ENCODE data around the gene MED16.
A peak's percentile ranks its signal among the peaks of the same experiment; 100 is the strongest.
"Not testable (repeated sequence)": the region's sequence is repeated elsewhere in the genome, so short reads cannot be mapped to it uniquely, and the experiment has no call there.

The MED16 gene

DNA sequence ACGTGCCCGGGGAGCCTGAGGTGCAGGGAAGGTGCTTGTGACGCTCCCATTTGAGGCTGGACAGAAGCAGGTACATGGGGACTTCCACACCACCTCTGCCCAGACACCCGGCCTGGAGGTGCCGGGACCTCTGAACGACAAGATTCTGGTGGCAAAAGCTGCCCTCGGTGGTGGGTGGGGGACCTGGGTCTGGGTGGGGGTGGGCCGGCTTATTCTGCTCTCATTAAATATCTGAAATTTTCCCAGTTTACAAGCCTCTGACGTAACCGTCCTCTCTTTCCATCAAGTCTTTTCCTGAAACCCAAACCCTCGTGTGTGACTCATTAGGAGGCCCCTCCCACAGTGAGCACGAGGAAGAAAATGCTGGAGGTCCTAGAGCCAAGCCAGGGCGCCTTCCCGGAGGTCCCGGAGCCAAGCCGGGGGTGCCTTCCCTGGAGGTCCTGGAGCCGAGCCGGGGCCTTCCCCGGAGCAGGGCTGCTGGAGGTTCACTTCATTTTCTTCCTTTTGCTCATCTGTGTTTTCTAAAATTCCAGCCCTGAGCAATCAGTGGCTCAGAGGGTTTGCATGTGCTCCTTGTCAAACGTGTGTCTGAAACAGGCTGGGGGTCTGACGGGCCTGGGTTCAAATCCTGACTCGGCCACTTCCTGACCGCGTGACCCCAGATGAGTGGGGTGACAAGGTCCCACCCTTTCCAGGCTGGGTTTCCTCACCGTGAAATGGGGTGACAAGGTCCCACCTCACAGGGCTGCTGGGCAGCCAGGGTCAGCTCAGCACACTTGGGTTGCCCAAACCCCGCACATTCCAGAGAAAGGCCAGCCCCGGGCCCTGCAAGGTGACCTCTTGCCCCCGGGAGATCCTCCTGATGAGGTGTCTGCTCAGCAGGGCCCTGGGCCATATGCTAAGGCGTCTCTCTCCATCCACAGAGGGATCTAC is 23.5 kb downstream of the MED16 start:
- no peak for DNase-seq

DNA sequence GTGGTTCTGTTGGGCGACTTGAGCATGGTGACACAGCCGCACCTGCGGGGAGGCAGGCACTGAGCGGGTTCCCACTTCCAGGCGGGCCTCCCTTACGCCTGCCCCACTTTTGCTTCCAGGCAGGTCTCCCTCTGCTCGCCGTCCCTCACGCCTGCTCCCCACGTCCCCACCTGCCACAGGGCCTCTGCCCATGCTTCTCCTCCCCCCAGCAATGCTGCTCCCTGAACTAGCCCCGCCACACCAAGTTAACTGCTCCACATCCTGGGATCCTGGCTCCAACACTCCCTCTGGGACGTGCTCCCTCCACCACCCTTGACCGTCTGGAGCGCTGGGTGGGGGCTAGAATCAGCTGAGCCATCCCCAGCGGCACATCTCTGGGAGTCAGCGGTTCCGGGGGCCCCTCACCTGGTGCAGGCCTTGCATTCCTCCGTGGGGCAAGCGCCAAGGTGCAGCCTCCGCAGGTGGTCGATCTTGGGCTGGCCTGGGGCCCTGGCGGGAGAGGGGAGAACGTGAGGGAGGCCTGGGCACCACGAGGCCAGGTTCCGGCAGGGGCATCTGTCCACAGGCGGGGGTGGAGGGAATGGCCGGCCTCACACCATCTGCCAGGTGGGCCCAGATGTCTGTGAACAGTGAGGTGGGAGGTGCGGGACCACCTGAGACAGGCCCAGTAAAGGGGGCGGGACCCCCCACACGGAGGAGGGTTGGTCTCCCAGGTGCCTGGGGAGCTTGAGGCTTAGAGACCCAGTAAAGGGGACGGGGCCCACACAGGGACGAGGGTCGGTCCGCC is 24.3 kb downstream of the MED16 start:
- DNase-seq: no peak

DNA sequence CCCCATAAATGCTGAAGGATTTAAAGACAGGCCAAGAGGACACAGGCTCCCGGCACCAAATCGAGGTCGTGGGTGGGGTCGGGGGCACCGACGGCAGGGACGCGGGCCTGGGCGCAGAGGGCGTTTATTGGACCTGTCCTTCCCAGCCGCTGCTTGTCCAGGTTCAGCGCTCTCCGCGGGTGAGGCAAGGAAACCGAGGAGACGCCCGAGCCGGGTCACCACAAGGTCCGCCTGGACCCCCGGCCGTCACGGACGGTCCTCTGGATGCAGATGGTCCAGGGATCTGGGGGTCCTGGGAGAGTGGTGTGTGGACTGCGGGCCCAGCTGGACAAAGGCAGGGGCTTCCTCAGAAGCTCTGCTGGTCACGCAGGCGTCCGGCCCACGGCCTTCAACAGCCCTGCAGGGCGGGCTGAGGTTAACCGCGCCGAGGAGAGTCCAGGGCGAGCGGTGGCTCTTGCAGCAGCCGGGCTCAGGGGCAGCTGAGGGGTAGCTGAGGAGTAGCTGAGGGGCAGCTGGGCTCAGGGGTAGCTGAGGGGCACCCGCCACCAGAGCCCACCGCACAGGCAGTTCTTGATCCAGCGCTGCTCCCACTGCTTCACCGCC is 25.0 kb downstream of the MED16 start:
- no peak for DNase-seq

DNA sequence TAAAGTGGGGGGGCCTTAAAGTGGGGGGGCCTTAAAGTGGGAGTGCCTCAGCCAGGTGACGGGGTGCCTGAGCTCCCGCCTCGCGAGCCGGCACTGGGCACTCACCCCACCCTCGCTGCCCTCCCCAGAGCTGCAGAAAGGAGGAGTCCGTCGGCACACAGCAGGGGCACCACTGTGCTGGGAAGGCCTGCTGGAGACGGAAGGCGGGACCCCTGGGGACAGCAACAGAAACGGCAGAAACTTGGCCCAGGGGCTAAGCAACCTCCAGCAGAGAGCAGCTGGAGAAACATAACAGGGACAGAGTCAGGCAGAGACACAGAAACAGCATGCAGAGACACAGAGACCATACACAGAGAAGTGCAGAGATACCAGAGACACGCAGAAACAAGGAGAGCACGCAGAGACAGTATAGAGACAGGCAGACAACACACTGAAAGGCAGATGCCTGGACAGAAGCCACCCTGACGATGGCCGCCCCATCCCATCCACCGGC is 25.6 kb downstream of the MED16 start:
- peak; percentile 33 for DNase-seq

DNA sequence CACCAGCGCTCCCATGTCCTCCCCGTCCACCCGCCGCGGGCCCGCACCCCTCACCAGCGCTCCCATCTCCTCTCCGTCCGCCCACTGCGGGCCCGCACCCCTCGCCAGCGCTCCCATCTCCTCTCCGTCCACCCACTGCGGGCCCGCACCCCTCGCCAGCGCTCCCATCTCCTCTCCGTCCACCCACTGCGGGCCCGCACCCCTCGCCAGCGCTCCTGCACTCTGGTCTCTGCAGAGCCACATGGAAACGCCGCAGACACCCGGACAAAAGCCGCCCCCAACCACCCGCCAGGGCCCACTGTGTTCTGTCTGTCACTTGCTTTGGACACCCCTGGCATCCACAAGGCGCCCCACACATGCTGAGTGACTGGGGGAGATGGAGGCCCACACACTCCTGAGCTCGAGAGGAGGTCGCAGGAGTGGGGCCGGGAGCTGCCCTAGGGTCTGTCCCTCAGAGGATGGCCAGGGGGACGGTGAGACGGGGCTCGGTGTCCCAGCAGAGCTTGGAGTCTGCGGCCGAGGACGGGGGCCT is 26.2 kb downstream of the MED16 start:
- DNase-seq: no peak

DNA sequence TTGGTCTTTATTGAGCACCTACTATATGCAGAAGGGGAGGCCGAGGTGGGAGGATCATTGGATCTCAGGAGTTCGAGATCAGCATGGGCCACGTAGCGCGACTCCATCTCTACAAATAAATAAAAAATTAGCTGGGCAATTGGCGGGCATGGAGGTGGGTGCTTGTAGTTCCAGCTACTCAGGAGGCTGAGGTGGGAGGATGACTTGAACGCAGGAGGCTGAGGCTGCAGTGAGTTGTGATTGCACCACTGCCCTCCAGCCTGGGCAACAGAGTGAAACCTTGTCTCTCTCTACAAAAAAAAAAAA is 29.7 kb downstream of the MED16 start:
- no peak for DNase-seq

DNA sequence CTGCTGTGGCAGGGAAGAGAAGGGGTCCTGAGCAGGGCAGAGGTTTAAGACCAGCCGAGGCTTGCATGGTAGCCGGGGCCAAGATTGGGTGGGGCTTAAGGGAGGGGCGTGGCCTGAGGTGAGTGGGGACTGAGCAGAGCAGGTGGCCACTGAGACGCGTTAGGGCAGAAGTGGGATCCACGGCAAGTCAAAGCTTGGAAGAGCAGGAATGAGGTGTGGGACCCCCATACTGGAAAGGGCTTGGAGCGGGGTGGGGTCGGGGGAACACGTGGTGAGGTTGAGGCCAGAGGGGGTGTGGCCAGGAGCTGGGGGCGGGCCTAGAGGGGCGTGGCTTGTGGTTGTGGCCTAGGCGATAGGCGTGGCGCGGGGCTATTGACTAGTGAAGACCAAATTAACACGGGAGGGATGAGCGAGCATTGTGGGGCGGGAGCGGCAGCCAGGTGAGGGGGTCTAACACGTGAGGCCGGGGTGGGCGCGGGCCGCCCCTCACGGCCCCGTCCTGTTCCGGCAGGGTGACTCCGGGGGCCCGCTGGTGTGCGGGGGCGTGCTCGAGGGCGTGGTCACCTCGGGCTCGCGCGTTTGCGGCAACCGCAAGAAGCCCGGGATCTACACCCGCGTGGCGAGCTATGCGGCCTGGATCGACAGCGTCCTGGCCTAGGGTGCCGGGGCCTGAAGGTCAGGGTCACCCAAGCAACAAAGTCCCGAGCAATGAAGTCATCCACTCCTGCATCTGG is 30.2 kb downstream of the MED16 start:
- DNase-seq: peak; percentile 79

DNA sequence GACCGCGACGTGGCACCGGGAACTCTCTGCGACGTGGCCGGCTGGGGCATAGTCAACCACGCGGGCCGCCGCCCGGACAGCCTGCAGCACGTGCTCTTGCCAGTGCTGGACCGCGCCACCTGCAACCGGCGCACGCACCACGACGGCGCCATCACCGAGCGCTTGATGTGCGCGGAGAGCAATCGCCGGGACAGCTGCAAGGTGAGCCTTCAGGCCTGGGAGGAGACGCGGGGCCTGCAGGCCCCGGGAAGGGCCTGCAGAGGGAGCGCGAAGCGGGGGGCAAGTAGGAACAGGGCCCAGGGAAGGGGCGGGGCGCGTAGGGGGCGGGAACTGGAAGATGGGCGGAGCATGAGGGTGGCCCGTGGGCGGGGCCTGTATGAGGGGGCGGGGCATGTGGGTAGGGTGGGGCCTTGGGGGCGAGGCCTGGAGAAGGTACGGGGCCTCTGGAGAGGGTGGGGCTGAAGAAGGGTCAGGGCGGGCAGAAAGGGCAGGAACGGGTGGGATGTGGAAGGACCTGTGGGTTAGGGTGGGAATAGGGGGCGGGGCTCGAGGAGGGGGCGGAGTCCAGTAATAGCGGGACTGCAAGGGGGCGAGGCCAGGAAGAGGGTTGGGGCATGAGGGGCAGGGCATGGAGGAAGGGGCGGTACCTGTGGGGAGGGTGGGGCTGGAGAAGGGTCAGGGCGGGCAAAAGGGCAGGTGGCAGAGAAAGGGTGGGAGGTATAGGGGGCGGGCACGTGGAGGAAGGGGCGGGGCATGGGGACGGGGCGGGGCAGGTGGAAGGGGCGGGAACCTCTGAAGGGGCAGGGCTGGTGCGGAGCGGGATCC is 31.0 kb downstream of the MED16 start:
- DNase-seq: peak; percentile 34

DNA sequence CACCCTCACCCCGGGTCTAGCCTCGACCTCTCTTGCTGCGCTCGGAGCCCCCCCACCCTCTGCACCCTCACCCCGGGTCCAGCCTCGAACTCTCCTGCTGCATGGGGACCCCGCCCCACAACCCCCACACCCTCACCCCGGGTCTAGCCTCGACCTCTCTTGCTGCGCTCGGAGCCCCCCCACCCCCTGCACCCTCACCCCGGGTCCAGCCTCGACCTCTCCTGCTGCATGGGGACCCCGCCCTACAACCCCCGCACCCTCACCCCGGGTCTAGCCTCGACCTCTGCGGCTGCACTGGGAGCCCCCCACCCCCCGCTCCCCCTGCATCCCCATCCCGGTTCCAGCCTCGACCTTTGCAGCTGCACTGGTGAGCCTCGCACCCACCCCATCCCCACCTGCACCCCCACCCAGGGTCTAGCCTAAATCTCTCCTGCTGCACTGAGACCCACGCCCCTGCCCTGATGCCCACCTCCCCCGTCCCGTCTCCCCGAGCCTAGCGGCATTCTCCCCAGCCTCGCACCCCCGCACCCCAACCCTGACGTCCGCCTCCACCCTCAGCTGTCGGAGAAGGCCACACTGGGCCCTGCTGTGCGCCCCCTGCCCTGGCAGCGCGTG is 31.7 kb downstream of the MED16 start:
- no peak for DNase-seq

DNA sequence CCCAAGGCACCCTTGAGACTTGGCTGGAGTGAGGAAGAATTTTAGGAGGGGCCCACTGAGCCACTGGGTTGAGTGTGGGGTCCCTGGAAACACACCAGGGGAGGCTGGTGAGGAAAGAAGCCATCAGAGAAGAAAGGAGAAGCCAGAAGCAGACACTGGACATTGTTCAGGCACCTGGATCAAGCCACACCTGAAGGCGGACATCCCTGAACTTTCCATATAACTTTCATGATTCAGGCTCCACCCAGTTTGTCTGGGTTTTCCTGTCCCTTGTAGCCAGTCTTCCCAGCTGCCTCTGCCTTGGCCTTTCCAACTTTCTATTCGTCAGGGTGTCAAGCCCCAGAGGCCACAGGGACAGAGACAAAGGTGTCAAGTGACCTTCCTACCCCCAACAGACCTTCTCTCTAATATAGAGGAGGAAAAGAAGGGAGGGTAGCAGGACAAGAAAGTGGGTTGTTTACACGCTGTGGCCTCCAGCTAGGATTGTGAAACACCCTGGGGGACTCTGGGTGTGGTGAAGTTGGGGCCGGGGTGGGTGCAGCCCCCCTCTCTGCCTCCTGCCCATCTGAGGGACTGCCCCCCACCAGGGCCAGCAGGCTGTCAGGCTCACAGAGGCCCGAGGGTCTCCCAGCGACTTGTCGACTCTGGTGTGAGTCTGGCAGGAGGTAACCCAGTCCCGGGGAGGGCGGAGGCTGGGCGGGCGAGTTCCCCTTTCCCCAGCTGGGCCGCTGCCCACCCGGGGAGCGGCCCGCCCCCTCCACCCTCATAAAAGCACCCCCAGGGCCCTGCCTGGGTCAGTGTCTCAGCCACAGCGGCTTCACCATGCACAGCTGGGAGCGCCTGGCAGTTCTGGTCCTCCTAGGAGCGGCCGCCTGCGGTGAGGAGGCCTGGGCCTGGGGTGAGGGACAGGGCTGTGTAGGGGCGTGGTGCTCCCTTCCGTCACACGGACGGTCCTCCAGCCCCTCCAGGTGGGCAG is 33.8 kb downstream of the MED16 start, which contains the start of gene CFD:
Gene CFD, plus strand, starts transcription at position 797 of the 976 bp plus-strand sequence. Its CDS starts 26 bp downstream, at position 823.
- no peak for DNase-seq

DNA sequence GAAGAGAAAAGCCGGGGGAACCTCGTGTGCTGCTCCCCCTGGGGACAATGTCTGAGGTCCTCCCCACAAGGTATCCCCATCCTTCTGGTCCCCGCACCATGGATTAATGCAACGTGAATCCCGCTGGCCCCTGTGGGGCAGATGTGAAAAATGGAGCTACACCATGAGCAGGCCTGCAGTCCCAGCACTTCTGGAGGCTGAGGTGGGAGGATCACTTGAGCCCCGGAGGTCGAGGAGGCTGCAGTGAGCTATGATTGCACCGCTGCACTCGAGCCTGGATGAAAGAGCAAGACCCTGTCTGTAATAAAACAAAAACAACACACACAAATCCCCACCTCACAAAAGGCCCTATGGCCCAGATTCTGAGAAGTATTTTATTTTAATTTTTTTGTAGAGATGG is 34.7 kb downstream of the MED16 start:
- no peak for DNase-seq

DNA sequence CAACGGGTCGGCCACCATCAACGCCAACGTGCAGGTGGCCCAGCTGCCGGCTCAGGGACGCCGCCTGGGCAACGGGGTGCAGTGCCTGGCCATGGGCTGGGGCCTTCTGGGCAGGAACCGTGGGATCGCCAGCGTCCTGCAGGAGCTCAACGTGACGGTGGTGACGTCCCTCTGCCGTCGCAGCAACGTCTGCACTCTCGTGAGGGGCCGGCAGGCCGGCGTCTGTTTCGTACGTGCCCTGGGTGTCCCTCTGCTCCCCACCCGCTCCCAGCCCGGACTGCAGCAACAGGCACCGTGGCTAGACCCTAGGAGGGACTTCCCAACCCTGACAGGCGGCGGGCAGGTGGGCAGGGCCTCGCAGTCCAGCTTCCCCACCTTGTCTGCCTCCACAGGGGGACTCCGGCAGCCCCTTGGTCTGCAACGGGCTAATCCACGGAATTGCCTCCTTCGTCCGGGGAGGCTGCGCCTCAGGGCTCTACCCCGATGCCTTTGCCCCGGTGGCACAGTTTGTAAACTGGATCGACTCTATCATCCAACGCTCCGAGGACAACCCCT is 37.3 kb downstream of the MED16 start:
- no peak for DNase-seq

DNA sequence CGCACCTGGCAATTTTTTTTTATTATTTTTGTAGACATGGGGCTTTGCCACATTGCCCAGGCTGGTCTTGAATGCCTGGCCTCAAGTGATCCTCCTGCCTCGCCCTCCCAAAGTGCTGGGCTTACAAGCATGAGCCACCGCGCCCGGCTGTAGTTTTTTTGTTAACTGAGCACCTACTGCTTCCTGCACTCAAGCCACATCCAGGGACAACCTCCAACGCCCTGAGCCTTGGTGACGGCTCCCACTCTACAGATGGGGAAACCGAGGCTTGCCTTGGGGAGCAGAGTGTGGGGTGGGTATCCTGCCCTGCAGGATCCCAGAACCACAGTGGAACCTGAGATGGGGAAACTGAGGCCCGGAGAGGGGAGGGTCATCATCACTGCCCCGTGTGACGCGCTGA is 37.8 kb downstream of the MED16 start:
- no peak for DNase-seq

DNA sequence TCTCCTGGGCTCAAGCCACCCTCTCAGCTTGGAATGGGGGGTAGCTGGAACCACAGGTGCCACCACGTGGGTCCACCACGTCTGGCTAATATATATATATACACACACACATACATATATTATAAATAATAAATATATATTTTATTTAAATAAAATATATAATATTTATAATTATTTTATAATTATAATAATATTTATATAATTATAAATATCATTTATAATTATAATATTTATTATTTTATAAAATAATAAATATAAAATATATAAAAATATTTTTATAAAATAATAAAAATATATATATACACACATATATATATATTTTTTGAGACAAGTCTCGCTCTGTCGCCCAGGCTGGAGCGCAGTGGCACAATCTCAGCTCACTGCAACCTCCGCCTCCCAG is 38.4 kb downstream of the MED16 start:
- no peak for DNase-seq

DNA sequence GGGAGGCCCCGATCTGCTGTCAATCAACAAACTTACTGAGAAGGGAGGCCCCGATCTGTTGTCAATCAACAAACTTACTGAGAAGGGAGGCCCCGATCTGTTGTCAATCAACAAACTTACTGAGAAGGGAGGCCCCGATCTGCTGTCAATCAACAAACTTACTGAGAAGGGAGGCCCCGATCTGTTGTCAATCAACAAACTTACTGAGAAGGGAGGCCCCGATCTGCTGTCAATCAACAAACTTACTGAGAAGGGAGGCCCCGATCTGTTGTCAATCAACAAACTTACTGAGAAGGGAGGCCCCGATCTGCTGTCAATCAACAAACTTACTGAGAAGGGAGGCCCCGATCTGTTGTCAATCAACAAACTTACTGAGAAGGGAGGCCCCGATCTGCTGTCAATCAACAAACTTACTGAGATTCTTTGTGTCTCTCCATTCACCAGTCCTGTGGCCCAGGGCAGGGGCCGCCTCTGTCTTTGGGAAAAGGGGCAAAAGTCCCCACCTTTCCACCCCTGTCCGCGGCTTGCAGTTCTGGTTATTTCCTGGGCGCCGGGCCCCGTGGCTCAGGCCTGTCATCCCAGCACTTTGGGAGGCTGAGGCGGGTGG is 39.3 kb downstream of the MED16 start:
- DNase-seq: not testable (repeated sequence)

DNA sequence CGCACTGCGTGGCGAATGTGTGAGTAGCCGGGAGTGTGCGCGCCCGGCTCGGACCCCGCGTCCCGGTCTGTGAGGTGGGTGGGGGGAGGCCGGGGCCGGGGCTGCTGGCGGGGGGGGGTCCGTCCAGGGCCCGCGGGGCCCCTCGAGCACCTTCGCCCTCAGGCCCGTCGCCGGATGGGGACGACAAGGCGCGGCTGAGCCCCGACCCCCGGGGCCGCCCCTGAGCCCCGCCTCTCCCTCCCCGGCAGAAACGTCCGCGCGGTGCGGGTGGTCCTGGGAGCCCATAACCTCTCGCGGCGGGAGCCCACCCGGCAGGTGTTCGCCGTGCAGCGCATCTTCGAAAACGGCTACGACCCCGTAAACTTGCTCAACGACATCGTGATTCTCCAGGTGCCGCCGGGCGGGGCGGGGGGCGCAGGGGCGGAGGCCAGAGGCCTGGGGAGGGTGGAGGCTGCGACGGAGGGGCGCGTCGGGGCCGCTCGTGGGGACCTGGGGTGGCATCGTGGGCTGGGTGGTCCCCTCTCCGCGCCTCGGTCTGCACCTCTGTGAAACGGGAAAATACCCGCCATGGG is 39.9 kb downstream of the MED16 start:
- DNase-seq: no peak

DNA sequence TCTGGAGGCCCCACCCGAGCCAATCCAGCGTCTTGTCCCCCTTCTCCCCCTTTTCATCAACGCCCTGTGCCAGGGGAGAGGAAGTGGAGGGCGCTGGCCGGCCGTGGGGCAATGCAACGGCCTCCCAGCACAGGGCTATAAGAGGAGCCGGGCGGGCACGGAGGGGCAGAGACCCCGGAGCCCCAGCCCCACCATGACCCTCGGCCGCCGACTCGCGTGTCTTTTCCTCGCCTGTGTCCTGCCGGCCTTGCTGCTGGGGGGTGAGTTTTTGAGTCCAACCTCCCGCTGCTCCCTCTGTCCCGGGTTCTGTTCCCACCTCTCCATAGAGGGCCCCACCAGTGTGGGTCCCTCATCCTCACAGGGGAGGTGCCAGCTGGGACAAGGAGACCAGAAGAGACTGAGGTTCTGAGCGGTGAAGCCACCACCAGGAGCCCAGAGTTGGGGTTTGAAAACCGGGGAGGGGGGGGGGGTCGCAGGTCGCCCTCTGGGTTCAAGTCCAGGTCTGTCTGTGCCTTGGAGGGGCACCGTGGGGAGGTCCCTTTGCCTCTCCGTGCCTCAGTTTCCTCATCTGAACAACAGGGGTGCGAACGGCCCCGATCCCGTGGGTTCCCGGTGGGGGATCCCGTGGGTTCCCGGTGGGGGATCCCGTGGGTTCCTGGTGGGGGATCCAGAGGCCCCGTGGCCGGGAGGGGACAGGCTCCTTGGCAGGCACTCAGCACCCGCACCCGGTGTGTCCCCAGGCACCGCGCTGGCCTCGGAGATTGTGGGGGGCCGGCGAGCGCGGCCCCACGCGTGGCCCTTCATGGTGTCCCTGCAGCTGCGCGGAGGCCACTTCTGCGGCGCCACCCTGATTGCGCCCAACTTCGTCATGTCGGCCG is 40.6 kb downstream of the MED16 start, which contains the start of gene ELANE:
Gene ELANE, plus strand, starts transcription at position 168 of the 878 bp plus-strand sequence. Its CDS starts 26 bp downstream, at position 194.
- DNase-seq: no peak

DNA sequence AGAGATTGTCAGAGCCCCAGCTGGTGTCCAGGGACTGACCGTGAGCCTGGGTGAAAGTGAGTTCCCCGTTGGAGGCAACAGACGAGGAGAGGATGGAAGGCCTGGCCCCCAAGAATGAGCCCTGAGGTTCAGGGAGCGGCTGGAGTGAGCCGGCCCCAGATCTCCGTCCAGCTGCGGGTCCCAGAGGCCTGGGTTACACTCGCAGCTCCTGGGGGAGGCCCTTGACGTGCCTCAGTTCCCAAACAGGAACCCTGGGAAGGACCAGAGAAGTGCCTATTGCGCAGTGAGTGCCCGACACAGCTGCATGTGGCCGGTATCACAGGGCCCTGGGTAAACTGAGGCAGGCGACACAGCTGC is 42.0 kb downstream of the MED16 start:
- no peak for DNase-seq

Measured in eye (tissue), 1 donor.